Measurements from ENCODE around the gene RTRAF.

GRCh38 chr14:51989293-51990234 lies at the start of gene RTRAF:
- peak; percentile 89 for TF ChIP-seq POLR2A (IDR thresholded peaks at IDR 0.05; ENCODE audit: low read length)
- TF ChIP-seq GATA1 (IDR thresholded peaks at IDR 0.05; ENCODE audit: low read depth, low read length) = no peak
